GM12878 (cell line): ENCODE measurements around the gene MAPRE3. TPM values are rescaled to one million over a fixed set of nuclear protein-coding genes. Genes with fewer than 3 reads are reported as not detected.

ENCODE experiments used
- ATAC-seq: fragments of 200-7000 bp; cut with Tn5 transposase; 3 replicates; pipeline ENCODE4 v1.9.1; 2020; ENCODE audit warnings: mild to moderate bottlenecking, moderate library complexity
- BruUV-seq: library from RNA; stranded (reverse); fragments of 400-500 nt; replicated peaks from 2 replicates; lab custom pipeline; 2021; lab: Mats Ljungman, UMichigan
- CTCF ChIA-PET: fragments of 300-600 bp; sonication (Branson Sonifier 250); formaldehyde crosslinking; extraction: SDS; loops from one replicate; lab custom pipeline; 2021; ENCODE audit warnings: inconsistent platforms; lab: Yijun Ruan, JAX
- POLR2A ChIA-PET: fragments of 350-600 bp; formaldehyde crosslinking; extraction: SDS; loops from one replicate; lab custom pipeline; 2021; ENCODE audit warnings: inconsistent platforms; lab: Charles Lee
- RAD21 ChIA-PET: fragments of 300-600 bp; sonication (Branson Sonifier 250); formaldehyde crosslinking; loops from one replicate; lab custom pipeline; 2023; ENCODE audit warnings: antibody characterized with exemption; ENCODE audit not compliant: unreplicated experiment; lab: Charles Lee
- SMC1A ChIA-PET: fragments of 300-600 bp; sonication (Branson Sonifier 250); formaldehyde crosslinking; loops from one replicate; lab custom pipeline; 2023; ENCODE audit not compliant: unreplicated experiment, uncharacterized antibody; lab: Charles Lee
- DNase-seq: peaks from one replicate; pipeline ENCODE4 v3.0.0-alpha.2; 2011; ENCODE audit warnings: low read depth, low spot score
- FAIRE-seq: peaks from 3 replicates; lab custom pipeline; 2011; peaks lifted over from hg19 to GRCh38; lab: Jason Lieb, UNC
- H2AFZ ChIP-seq: 2 replicates; pipeline ENCODE4 v1.6.0; 2011; ENCODE audit warnings: low read depth, low read length, control low read depth; ENCODE audit not compliant: control insufficient read depth
- H3K27ac ChIP-seq: 2 replicates; pipeline ENCODE4 v1.5.1; 2011; ENCODE audit warnings: control low read depth; ENCODE audit not compliant: control insufficient read depth, insufficient read depth
- H3K27me3 ChIP-seq, 2 experiments: replicated peaks in 1 of 2; 2 replicates each; pipeline versions ENCODE4 v1.6.0 to v1.6.1; 2011; ENCODE audit warnings: low read length in 1 of 2; ENCODE audit not compliant: control insufficient read depth in 2 of 2, insufficient read depth in 2 of 2
- H3K36me3 ChIP-seq, 2 experiments: 2 replicates each; pipeline ENCODE4 v1.5.1; 2011; ENCODE audit warnings: low read length in 1 of 2; ENCODE audit not compliant: control insufficient read depth in 2 of 2, insufficient read depth in 2 of 2
- H3K4me1 ChIP-seq: 2 replicates; pipeline ENCODE4 v1.6.1; 2011; ENCODE audit warnings: mild to moderate bottlenecking, low read length, moderate library complexity, mixed read lengths; ENCODE audit not compliant: control insufficient read depth, insufficient read depth
- H3K4me2 ChIP-seq: 2 replicates; pipeline ENCODE4 v1.6.0; 2011; ENCODE audit warnings: control low read depth; ENCODE audit not compliant: control insufficient read depth, insufficient read depth
- H3K4me3 ChIP-seq: fragments of 200-600 bp; sonication (generic); 2 replicates; pipeline ENCODE4 v1.5.1; 2016
- H3K79me2 ChIP-seq: 2 replicates; pipeline ENCODE4 v1.6.0; 2011; ENCODE audit warnings: low read length; ENCODE audit not compliant: control insufficient read depth, insufficient read depth
- H3K9ac ChIP-seq: 2 replicates; pipeline ENCODE4 v1.8.0; 2011; ENCODE audit warnings: low read length, control low read depth, mixed read lengths; ENCODE audit not compliant: control insufficient read depth, insufficient read depth
- H3K9me3 ChIP-seq: replicated peaks from 3 replicates; pipeline ENCODE4 v1.5.1; 2011; ENCODE audit warnings: mild to moderate bottlenecking, low read length; ENCODE audit not compliant: control insufficient read depth, insufficient read depth
- H4K20me1 ChIP-seq: 2 replicates; pipeline ENCODE4 v1.6.0; 2011; ENCODE audit not compliant: control insufficient read depth, insufficient read depth
- ATF2 ChIP-seq: IDR thresholded peaks from 2 replicates; pipeline ENCODE4 v1.6.1; 2012; ENCODE audit warnings: low read length, inconsistent platforms
- BHLHE40 ChIP-seq, 2 experiments: fragments of 450-650 bp in 1 of 2; IDR thresholded peaks; 2 replicates each; pipeline ENCODE4 v1.6.1; 2011 to 2017; ENCODE audit warnings: low read depth in 2 of 2, borderline replicate concordance in 1 of 2, improper control_type of control experiment in 1 of 2, low read length in 1 of 2, mild to moderate bottlenecking in 1 of 2
- EGR1 ChIP-seq, 2 experiments: IDR thresholded peaks; 1 replicate in 1 of 2; 2 replicates in 1 of 2; pipeline ENCODE4 v1.6.1; 2011 to 2012; ENCODE audit warnings: low read depth in 2 of 2, low read length in 2 of 2, borderline replicate concordance in 1 of 2, mild to moderate bottlenecking in 1 of 2, moderate library complexity in 1 of 2
- IKZF1 ChIP-seq: fragments of 450-650 bp; conservative IDR thresholded peaks from 2 replicates; pipeline ENCODE4 v1.6.1; 2017; ENCODE audit warnings: antibody characterized with exemption, mild to moderate bottlenecking
- KDM1A ChIP-seq: fragments of 200-600 bp; sonication (generic); IDR thresholded peaks from 2 replicates; pipeline ENCODE4 v1.6.1; 2016; ENCODE audit warnings: borderline replicate concordance
- POLR2A ChIP-seq: IDR thresholded peaks from 2 replicates; pipeline ENCODE4 v1.6.1; 2011; ENCODE audit warnings: low read depth, mild to moderate bottlenecking, low read length
- WGBS: methylation state at CpG from one replicate; pipeline ENCODE4 v1.1.6; 2016; ENCODE audit warnings: low lambda C conversion rate; ENCODE audit not compliant: insufficient replicate concordance, insufficient coverage; ENCODE audit errors: missing lambda C conversion rate; 5-methylcytosine and 5-hydroxymethylcytosine counted together
- in situ Hi-C: fragments of 300-500 bp; cut with MboI; formaldehyde crosslinking; loops from 9 replicates; pipeline ENCODE4 v1.14.3; 2018; ENCODE audit warnings: mixed read lengths
- intact Hi-C: fragments of 100-400 bp; cut with micrococcal nuclease; formaldehyde crosslinking; loops from one replicate; pipeline ENCODE4 v1.14.2; 2022; ENCODE audit not compliant: unreplicated experiment
- polyA plus RNA-seq, 11 experiments: library from polyadenylated mRNA; depleted of rRNA in 4 of 11; unstranded in 6 of 11; stranded (reverse) in 5 of 11; fragments of >200 nt; fragmentation: Nextera tagmentation in 4 of 11; fragmentation: Illumina TruSeq in 1 of 11; extraction: Ambion mirVana in 4 of 11; extraction: Trizol in 1 of 11; gene quantifications; 1 replicate in 1 of 11; 2 replicates in 10 of 11; pipeline versions ENCODE4 v1.2.1 to v1.2.3, GENCODE V29; 2011 to 2016; ENCODE audit warnings: inconsistent platforms in 2 of 11, missing spikeins in 2 of 11, low read depth in 1 of 11
- total RNA-seq, 4 experiments: library from RNA; depleted of rRNA in 3 of 4; stranded (reverse); fragments of >200 nt in 3 of 4; fragmentation: Illumina TruSeq in 1 of 4; extraction: Trizol in 1 of 4; gene quantifications; 2 replicates each; pipeline versions ENCODE4 v1.2.1 to v1.2.3, GENCODE V29; 2013 to 2021

Gene MAPRE3
- total and polyA plus RNA-seq, 10 of the 15 experiments (the other 5 are each of a cell fraction or from before 2014, with no cell fraction given), result 0.03 to 1.3 (median 0.73) TPM; not detected in 1

GRCh38 chr2:27069436-27069835 is 99.0 kb downstream of the MAPRE3 start (continued):
- TF ChIP-seq ATF2 (no peak), EGR1 (IDR thresholded peaks at IDR 0.05; ENCODE audit: borderline replicate concordance in 1 of 2, low read depth in 2 of 2, low read length in 2 of 2) (no peak), IKZF1 (no peak), KDM1A (no peak)

GRCh38 chr2:27069961-27070618 is 99.7 kb downstream of the MAPRE3 start:
- Histone ChIP-seq H3K4me2 (peak overlapping the region; percentile 94), H3K4me3 (peak overlapping the region; percentile 75), H3K27ac (peak overlapping the region; percentile 81), H3K36me3 (peaks cover 2 to 22% of the 10 kb centered on the region in 2 experiments; a peak in 3 of 4 replicates), H3K9me3 (no peaks in the 10 kb centered on the region), H3K79me2 (peaks cover 32% of the 10 kb centered on the region), H4K20me1 (no peaks in the 10 kb centered on the region), H2AFZ (no peak overlapping the region), H3K9ac (peak overlapping the region; percentile 96), H3K27me3 (no peaks in the 10 kb centered on the region), H3K4me1 (peaks cover 25% of the 10 kb centered on the region)
- FAIRE-seq (no peak), ATAC-seq (no peak), DNase-seq (no peak)
- no TSS peak for BruUV-seq
- ChIA-PET SMC1A (interaction anchor here (5.4 kb wide), 1 partner anchor 19 kb away, joined by 33 read pairs; the partner anchor contains the start of gene AGBL5), CTCF (interaction anchor here (0.8 kb wide), 1 partner anchor 11 kb away, joined by 3 read pairs; no protein-coding TSS in a partner anchor), RAD21 (interaction anchor here (0.9 kb wide), 1 partner anchor 19 kb away, joined by 3 read pairs; the partner anchor contains the start of gene AGBL5), POLR2A (interaction anchor here (1.2 to 12.2 kb wide), 2 partner anchors 11 to 17 kb away, joined by 5 to 139 read pairs; partner anchors contain the start of gene AGBL5)
- intact Hi-C loops (no loop called here), in situ Hi-C loops (no loop called here)
- TF ChIP-seq POLR2A (peak; percentile 36; the same call in 1 of the 2 replicates), BHLHE40 (IDR thresholded peaks at IDR 0.05; ENCODE audit: borderline replicate concordance in 1 of 2, low read depth in 2 of 2, low read length in 1 of 2) (no peak)
- 92% methylated on average over 8 of the region's 8 CpGs for WGBS
